GM19240 (cell line): ENCODE data around the gene MPRIP.
"Not testable (repeated sequence)": the region's sequence is repeated elsewhere in the genome, so short reads cannot be mapped to it uniquely, and the experiment has no call there.

Experiments
- DNase-seq: peaks from one replicate; pipeline ENCODE4 v3.0.0; 2011; ENCODE audit warnings: low spot score; ENCODE audit not compliant: insufficient read length

MPRIP gene

DNA sequence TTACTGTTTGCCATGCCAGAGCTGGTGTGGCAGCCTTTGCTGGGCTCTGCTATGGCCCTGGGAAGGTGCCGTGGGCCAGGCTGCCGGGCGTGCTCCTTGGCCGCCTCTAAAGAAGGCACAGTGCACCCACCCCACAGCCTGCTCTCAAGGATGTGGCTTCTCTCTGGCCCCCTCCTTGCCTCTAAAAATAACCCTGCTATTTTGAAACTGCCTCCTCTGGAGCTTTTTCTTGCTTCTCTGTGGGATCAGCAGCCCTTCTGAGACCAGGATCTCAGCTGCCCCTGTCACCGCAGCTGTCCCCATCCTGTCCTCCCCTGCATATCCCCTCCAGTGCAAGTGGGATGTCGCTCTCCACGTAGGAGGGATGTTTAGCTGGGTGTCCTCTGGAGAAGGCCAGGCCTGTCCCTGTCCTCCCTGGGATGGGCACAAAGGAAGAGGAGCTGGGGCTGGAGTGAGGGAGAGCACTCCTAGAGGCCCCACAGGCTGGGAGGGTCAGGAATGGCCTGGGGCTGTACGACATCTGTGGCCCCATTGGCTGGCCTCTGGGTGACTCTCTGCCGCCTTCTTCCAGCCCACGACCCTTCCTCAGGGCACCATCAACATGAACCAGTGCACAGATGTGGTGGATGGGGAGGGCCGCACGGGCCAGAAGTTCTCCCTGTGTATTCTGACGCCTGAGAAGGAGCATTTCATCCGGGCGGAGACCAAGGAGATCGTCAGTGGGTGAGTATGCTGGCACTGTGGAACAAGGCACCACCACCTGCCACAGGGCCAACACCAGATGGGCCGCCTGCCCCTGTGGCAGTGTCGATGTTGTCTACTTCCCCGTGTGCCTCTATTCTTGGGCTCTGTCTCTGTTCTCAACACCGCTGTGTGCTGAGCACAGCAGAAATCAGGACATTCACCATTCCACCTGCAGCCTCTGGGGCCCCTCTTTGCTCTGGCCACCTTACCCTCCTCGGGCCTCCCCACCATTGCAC, 84.2 kb downstream of the MPRIP start:
- no peak for DNase-seq

DNA sequence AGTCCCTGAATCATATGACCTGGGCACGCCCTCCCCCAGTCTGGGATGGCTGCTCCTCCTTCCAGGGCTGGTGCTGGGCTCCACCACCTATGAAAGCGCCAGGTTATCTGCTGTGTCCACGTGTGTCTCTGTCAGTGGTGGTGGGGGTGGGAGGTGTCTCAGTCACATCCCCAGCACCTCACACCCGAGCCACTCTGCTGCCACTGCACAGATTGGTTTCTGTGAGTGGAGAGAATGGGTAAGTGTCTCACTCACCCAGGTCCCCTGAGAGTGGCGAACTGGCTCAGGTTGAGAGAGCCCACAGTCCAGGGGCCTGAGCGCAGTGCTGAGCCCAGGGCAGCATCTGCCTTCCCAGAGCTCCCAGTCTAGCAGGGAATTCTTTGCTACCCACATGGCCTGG, 84.9 kb downstream of the MPRIP start:
- no peak for DNase-seq

DNA sequence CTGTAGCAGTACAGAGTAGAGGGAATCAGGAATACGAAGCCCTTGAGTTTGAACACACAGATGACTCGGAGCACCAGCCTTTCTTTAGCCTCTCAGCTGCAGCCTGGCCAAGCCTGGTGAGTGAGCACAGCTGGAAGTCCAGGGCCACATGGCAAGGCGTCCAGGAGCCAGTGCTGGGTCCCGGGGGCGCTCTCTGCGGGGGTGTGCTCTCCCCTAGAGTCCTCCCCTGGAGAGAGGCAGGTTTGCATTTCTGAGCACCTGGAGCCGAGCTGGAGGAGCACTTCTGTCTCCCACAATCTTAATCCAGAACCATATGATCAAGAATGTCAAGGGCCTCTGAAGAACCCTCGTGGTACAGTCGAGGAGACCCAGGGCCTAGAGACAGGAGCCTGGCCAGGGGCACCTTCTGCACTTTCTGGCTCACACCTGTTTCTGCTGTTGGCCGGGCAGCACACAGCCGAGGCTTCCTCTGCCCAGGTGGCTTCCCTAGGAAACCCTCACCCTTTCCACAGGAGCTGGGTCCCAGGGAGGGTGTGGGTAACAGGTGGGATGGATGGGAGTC, 85.6 kb downstream of the MPRIP start:
- no peak for DNase-seq

DNA sequence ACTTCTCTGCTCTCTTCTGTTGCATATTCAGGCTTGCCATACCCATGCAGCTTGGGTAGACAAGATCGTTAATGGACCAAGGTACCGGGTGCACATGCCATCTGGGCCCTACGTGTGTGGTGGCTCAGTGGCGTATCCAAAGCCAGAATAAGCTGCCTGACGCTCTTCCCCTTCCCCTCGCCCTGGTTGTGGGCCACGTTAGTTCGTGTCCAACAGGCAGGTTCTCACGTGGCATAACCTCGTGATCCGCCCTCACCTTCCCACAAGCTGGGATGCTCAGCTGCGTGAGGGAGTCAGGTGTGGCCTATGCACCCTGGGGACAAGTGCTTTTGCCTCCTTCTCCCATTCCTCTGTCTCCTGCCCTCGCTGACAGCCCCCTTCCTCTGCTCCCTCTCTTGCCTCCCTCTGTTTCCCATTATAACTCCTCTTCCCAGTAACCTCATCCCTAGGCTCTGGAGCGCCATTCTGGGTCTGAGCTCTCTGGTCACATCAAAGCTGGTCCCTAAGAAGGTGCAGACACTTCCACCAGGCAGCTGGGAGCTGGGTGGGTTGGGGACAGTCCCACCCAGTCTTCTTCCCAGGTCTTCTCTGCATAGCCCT, 86.3 kb downstream of the MPRIP start:
- DNase-seq = no peak

DNA sequence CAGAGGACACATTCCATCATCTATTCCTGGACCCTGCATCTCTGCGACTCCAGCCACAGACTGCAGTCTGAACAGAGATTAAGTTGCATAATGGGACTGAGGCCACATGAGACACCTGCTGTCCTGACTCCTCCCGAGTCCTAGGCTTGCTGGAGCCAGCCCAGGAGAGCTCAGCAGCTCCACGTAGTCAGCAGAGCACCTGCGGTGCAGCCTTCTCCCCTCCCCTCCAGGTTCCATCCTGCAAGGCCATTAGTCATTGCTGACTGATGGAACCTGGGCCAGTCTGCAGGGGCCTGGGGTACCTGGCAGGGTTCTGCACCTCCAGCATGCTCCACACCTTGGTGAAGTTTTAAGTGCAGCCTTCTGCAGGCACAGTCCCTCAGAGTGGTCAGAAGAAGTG, 87.2 kb downstream of the MPRIP start:
- DNase-seq = no peak

DNA sequence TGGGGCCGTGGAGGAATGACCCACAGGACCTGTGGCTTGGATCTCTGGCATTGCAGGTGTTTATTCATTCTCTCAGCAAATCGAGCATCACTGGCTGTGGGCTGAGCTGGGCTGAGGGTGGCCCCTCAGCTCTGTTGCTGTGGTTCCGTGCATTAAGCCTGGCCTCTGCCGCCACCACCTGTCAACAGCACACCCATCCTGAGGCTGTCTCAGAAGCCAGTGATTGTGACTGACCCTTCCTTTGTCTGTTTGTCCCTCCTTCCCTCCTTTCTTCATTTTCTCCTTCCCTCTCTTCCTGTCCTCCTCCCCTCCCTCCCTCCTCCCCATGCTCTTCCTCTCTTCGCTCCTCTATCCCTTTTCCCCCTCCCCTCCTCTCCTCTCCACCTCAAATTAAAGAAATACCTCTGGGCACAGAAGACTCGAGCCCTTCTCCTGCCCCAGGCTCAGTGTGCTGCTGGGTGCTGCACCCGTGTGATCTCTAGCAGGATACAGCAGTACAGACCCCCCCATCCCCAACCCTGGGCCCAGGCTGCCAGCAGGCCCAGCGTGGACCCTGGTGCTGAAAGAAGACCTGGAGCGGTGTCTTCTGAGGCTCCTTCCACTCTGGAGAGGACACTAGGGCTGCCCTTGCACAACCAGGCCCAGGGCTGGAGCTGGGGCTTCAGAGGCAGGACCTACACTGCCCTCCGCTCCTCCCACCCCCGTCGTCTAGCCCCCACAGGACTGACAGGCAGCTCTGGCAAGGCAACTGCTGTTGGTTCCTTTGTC, 88.0 kb downstream of the MPRIP start:
- no peak for DNase-seq

DNA sequence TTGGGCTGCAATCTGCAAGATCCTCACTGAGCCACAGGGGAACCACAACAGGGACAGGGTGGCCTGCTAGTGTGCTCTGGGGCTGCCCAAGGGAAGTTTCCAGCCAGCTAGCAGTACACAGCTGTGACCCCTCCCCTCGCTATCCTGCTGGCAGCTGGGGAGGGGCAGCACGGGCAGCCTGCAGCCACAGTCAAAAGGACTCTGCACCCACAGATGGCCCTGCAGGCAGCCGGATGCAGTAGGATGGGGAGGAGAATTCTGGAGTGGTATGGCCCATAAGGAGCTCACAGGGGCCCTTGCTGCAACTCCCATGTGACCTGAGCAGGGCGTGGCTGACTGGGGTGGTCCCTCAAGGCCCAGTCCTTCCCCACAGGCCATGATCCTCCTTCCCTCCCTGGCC, 89.6 kb downstream of the MPRIP start:
- no peak for DNase-seq

DNA sequence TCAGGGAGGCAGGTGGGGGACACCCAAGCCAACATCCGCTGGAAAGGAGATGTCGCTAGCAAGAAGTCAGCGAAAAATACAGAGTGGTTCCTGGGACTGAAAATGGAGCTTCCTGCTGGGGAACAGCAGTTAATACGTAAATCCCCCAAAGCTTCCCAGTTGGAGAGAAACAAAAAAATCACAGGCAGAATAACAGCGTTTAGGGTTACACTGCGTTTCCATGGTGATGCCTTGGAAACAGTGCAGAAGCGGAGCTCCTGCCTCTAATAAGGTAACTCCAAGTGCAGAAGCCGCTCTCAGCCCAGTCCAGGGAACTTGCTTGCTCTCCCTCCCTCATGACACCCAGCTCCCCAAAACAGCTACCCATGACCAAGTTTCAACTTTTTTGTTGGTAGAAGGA, 90.5 kb downstream of the MPRIP start:
- no peak for DNase-seq

DNA sequence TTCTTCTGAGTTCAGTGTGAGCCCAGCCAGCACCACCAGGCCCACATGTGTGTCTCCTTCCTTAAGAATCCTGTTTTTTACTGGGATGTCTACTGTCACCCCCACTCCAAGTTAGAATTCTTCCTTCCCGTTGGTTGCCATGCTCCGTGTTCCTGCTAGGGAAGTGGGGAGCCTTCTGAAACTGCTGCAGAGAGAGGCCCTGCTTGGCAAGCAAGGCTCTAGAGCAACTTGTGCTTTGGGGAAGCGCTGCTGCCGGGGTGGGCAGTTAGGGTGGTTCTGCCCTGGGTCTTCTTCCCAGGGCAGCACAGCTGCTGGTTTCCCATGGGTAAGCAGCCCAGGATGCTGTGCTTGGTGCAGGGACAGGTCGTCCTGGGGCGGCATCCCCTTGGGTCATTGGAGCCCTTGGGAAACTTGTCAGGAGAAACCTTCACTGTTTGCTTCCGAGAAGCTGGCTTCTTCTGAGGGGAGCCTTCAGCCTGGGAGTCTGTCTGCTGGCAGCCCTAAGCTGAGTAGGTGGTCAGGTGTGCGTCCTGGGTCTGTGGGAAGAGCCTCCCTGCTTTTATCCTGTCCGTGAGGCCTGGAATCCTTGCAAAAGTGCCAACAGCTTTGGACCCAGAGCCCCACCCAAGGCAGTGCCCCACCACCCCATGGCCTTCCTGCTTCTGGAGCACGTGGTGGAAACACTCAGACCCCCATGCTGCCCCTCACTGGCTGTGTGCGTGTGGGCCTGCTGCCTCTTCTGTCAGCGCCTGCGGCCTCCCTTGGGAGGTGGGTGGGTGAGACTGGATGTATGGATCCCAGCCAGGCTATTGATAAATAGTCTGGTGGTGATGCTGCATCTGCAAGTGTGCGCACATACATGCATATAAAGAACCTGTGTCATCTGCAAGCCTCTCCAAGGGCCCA, 92.0 kb downstream of the MPRIP start:
- DNase-seq = no peak

DNA sequence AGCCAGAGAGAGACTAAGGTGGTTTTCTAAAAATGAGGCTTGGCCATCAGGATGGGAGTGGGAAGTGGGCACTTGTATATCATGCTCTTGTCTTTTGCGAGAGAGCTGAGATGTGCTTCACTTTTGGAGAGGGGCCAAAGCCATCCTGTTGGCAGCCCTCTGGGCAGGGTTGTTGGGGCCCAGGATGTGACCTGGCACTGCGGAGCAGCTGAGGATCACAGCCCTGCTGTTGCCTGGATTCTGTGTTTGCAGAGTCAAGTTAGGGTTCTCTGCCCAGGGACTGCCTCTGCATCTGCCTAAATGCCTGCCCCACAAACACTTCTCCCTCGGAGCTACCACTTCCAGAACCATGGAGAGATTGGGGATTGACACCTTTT, 92.7 kb downstream of the MPRIP start:
- no peak for DNase-seq

DNA sequence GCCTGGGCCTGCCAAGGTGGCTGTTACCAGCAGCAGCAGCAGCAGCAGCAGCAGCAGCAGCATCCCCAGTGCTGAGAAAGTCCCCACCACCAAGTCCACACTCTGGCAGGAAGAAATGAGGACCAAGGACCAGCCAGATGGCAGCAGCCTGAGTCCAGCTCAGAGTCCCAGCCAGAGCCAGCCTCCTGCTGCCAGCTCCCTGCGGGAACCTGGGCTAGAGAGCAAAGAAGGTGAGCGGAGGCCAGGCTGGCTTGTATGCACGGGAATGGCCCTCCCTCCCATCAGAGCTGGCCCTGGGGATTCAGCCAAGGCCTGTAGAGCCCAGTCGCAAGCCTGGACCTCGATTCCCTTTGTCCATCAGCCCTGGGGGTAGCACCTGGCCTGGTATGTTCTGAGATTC, 94.0 kb downstream of the MPRIP start:
- DNase-seq = not testable (repeated sequence)

DNA sequence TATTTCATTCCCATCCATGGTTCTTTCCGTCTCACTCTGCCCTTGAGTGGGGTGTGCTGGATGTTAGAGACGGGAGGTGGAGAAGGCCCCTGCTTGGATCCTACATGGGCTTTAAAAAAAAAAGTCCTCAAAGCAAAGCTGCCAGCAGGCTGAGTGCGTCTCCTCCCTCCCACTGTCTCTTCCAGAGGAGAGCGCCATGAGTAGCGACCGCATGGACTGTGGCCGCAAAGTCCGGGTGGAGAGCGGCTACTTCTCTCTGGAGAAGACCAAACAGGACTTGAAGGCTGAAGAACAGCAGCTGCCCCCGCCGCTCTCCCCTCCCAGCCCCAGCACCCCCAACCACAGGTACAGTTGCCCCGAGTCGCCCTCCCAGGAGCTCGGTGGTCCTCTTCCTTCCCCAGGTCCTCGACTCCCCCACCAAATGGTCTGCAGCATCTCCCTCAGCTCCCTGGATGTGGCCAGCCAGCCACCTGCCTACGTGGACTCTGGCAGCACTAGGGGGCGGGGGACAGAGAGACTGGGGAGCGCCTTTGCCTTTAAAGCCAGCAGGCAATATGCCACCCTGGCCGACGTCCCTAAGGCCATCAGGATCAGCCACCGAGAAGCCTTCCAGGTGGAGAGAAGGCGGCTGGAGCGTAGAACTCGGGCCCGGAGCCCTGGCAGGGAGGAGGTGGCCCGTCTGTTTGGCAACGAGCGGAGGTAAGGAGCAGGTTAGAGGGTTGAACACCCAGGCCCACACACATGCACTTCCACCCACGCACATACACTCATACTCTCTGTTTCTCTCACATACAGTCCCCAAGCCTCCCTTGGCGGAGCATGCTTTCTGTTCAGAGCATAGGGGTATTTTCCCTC, 95.7 kb downstream of the MPRIP start:
- DNase-seq = no peak

DNA sequence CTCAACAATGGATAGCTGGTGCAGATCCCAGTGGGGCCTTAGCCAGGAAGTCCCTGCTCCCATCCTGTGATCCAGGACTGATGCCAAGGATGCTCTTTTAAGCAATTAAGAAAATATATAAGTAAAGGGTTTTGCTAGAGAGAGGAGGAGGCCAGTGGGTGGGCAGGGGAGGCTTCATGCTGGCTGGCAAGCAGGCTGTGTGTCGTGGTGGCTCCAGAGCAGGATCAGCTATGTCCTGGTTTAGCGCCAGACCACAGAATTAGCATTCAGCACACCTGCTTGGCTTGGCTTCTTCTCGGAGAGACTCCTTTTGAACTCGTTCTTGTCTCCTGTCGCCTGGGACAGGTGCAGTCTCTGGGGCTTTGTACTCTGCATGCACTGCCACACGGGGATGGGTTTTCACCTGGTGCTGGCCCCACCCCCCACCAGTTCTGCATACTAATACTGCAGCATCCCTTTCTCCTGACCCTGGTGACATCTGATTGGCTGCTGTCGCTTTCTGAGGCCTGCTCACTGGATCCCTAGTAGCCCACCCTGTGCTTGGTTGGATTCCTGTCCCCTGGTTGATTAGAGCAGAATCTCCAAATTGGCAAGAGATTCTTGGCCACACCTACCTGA, 97.8 kb downstream of the MPRIP start:
- no peak for DNase-seq

DNA sequence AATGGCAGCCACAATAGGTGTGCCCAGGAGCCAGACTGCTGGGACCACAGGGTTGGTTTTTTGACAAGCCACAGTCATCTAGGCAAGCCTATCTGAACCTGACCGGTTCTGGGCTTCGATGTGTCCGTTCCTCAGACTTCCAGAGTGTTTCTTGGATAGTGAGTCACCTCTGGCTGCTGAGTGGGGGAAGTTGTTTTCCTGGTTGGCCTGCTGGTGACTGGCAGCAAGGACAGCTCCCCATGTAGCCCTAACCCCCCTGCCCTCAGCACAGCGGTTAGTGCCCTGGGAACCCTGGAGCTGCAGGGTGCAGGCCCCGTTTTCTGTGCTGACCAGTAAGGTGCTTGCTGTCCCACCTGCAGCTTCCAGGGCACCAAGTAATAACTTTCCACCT, 98.3 kb downstream of the MPRIP start:
- no peak for DNase-seq

DNA sequence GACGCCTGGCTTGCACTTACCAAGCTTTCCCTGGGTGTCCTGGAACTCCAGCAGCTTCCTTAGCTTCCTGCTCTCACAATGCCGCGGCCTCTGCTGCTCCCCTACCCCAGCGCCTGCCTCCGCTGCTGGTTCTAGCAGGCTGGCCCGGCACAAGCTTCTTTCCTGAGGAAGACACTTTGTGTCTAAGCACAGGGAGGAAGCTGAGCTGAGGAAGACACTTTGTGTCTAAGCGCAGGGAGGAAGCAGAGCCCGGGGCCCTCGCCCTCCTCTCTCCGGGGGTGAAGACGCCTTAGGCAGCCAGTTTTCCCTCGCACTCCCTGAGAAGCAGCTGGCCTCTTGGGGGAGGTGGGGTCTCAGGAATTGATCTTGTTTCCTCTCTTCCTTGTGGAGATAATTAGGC, 99.0 kb downstream of the MPRIP start:
- DNase-seq = no peak

DNA sequence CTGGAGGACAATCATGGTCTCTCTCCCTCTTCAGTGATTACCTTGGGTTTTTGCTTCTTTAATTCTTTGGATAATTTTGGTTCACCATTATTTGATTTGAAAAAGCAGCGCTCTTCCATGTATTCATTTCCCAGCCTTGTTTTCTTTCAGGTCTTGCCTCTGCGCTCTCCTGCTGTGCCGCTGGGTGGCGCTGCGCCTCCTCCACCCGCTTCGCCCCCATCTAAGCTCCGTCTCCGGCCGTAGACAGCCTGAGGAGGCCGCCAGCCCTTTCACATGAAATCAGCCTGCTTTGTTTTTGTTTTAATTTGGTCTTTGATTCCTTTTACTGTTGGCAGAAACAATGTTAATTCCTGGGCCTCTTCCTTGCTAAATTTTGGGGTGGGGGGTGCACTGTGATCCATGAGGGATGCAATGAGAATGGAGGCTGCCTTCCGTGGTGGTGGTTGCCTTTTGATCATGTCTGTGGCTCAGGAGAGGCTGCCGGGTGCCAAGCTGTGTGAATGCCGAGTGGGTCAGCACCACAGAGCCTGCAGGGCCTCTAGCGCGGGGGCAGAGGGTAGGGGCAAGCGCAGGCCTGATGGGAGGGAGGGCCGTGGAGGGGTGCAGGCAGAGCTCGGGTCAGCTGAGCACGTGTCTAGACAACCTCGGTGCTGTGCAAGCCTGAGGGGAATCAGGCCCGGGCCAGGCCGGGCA, 99.7 kb downstream of the MPRIP start:
- DNase-seq = no peak

DNA sequence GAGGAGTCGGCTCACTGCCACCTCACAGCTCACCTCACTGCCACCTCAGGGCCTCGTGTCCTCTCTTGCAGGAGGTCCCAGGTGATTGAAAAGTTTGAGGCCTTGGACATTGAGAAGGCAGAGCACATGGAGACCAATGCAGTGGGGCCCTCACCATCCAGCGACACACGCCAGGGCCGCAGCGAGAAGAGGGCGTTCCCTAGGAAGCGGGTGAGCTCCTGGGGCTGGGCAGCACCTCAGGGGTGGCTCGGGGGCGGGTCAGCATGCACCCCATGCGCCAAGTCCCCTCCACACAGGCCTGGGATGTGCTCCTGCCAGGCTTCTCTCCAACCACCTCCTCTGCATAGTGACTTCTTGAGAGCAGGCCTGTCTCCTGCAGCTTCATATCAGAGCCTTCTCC, 100.3 kb downstream of the MPRIP start:
- DNase-seq = no peak

DNA sequence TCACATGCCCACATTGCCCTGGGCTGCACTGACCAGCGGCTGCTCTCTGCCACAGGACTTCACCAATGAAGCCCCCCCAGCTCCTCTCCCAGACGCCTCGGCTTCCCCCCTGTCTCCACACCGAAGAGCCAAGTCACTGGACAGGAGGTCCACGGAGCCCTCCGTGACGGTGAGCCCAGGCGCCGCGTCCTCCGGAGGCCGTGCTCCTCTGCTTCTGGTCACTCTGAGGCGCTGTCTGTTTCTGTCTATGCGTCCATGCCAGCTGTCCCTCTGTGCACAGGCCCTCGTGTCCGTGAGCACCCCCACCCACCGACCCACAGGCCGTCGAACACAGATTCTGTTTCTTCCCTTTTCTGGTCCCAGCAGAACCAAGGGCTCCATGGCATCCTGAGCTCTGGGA, 101.2 kb downstream of the MPRIP start:
- DNase-seq = no peak

DNA sequence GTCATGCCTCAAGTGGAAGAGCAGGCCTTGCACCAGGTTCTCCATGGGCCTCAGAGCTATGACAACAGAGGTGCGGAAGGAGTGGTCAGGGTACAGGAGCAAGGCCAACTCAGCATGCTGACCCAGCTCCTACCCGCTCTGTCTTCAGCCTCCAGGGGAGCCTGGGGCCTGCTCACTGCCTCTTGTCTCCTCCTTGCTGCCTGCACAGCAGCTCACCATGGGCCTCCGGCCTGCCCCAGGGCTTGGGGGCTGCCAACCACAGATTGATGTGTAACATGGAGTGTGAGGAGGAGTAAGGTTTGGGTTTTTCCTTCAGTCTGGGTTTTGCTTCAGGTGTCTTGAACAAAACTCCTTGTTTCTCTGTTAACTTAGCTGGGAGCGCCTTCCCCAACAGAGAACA, 101.8 kb downstream of the MPRIP start:
- DNase-seq = no peak
